Keratinocyte (primary cell): ENCODE measurements around the gene DDT. TPM values are rescaled to one million over a fixed set of nuclear protein-coding genes. Genes with fewer than 3 reads are reported as not detected.

Experiments
- DNase-seq: peaks from one replicate; pipeline ENCODE4 v3.0.0-alpha.2; 2011; ENCODE audit warnings: low read depth, missing footprints, low spot score
- FAIRE-seq: peaks from 2 replicates; lab custom pipeline; 2011; peaks lifted over from hg19 to GRCh38; lab: Jason Lieb, UNC
- H2AFZ ChIP-seq: 2 replicates; pipeline ENCODE4 v1.6.0; 2012; ENCODE audit warnings: low read length, control low read depth, inconsistent platforms; ENCODE audit not compliant: control insufficient read depth
- H3K27ac ChIP-seq: 2 replicates; pipeline ENCODE4 v1.5.1; 2011; ENCODE audit warnings: low read length; ENCODE audit not compliant: control insufficient read depth, insufficient read depth
- H3K27me3 ChIP-seq: 3 replicates; pipeline ENCODE4 v1.6.0; 2011; ENCODE audit warnings: low read length; ENCODE audit not compliant: control insufficient read depth, insufficient read depth; ENCODE audit errors: extremely low read depth
- H3K36me3 ChIP-seq, 2 experiments: 2 replicates in 1 of 2; 3 replicates in 1 of 2; pipeline ENCODE4 v1.5.1; 2011; ENCODE audit warnings: low read length in 2 of 2, mild to moderate bottlenecking in 1 of 2; ENCODE audit not compliant: control insufficient read depth in 2 of 2, insufficient read depth in 2 of 2; ENCODE audit errors: extremely low read depth in 1 of 2
- H3K4me1 ChIP-seq: 3 replicates; pipeline ENCODE4 v1.5.1; 2011; ENCODE audit warnings: low read length; ENCODE audit not compliant: control insufficient read depth, insufficient read depth; ENCODE audit errors: extremely low read depth
- H3K4me2 ChIP-seq: 3 replicates; pipeline ENCODE4 v1.6.0; 2011; ENCODE audit warnings: low read depth, low read length; ENCODE audit not compliant: control insufficient read depth, insufficient read depth; ENCODE audit errors: extremely low read depth
- H3K4me3 ChIP-seq, 3 experiments: fragments of 200-600 bp in 1 of 3; sonication (generic) in 1 of 3; 2 replicates in 2 of 3; 3 replicates in 1 of 3; pipeline ENCODE4 v1.5.1; 2011 to 2016; ENCODE audit warnings: low read length in 3 of 3, mild to moderate bottlenecking in 3 of 3, control low read depth in 2 of 3, inconsistent platforms in 1 of 3, low read depth in 1 of 3, mixed read lengths in 1 of 3, mixed run types in 1 of 3, moderate library complexity in 1 of 3; ENCODE audit not compliant: control insufficient read depth in 2 of 3, insufficient read depth in 2 of 3; ENCODE audit errors: extremely low read depth in 1 of 3
- H3K79me2 ChIP-seq: 2 replicates; pipeline ENCODE4 v1.6.0; 2012; ENCODE audit warnings: low read length; ENCODE audit not compliant: control insufficient read depth, insufficient read depth
- H3K9ac ChIP-seq: 3 replicates; pipeline ENCODE4 v1.6.0; 2011; ENCODE audit warnings: low read length; ENCODE audit not compliant: control insufficient read depth, insufficient read depth; ENCODE audit errors: extremely low read depth
- H3K9me1 ChIP-seq: 3 replicates; pipeline ENCODE4 v1.6.0; 2011; ENCODE audit warnings: low read length; ENCODE audit not compliant: control insufficient read depth, insufficient read depth; ENCODE audit errors: extremely low read depth
- H3K9me3 ChIP-seq: 2 replicates; pipeline ENCODE4 v1.5.1; 2012; ENCODE audit warnings: low read depth, low read length; ENCODE audit not compliant: control insufficient read depth
- H4K20me1 ChIP-seq: 3 replicates; pipeline ENCODE4 v1.6.0; 2011; ENCODE audit warnings: low read length; ENCODE audit not compliant: control insufficient read depth, insufficient read depth; ENCODE audit errors: extremely low read depth
- EZH2 ChIP-seq: IDR thresholded peaks from one replicate; pipeline ENCODE4 v1.6.1; 2012; ENCODE audit warnings: inconsistent platforms, mild to moderate bottlenecking, low read length, moderate library complexity
- dilution Hi-C: fragments of 300-500 bp; cut with MboI; formaldehyde crosslinking; loops from one replicate; pipeline ENCODE4 v1.7.0; 2020; ENCODE audit warnings: low sequenced_read_pairs; ENCODE audit not compliant: extremely low pct_ligation_motif_present
- polyA plus RNA-seq, 5 experiments: library from polyadenylated mRNA; depleted of rRNA in 3 of 5; stranded (reverse) in 3 of 5; stranded (forward) in 1 of 5; unstranded in 1 of 5; fragments of >200 nt; gene quantifications; 1 replicate in 1 of 5; 2 replicates in 3 of 5; 3 replicates in 1 of 5; pipeline versions ENCODE4 v1.2.1 to v1.2.3, GENCODE V29; 2011 to 2012; ENCODE audit warnings: missing spikeins in 2 of 5, low read depth in 1 of 5, low replicate concordance in 1 of 5
- TF ChIP-seq, protein P1 (sequence below), 3 experiments: IDR thresholded peaks in 1 of 3; conservative IDR thresholded peaks in 1 of 3; optimal IDR thresholded peaks in 1 of 3; 2 replicates in 2 of 3; 3 replicates in 1 of 3; pipeline versions ENCODE3 to v1.5.1; 2011; ENCODE audit warnings: low read length in 3 of 3, mild to moderate bottlenecking in 3 of 3, moderate library complexity in 2 of 3, control low read depth in 1 of 3, inconsistent platforms in 1 of 3; ENCODE audit not compliant: insufficient read depth in 2 of 3; ENCODE audit errors: extremely low read depth in 1 of 3

The DDT gene
- polyA plus RNA-seq, 1 donor (not counting 4 experiments of a cell fraction or from before 2014, with no cell fraction given): 151 TPM

DNA sequence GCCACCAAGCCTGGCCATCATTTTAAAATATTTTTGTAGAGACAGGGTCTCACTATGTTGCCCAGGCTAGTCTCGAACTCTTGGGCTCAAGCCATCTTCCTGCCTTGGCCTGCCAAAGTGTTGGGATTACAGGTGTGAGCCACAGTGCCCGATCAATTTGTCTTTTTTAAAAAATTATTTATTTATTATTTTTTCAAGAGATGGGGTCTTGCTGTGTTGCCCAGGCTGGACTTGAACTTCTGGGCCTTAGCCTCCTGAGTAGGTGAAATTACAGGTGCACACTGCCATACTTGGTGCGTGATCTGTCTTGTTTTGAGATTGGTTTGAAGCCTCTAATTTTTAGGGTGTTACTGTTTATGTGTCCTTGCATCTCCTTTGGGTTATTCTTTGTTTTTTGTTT lies 47.1 kb upstream of the DDT start:
- Histone ChIP-seq H2AFZ (no peak overlapping the region), H3K36me3 (peaks cover 0 to 1% of the 10 kb centered on the region in 2 experiments), H3K27me3 (no peaks in the 10 kb centered on the region), H3K79me2 (peaks cover 45% of the 10 kb centered on the region), H4K20me1 (no peaks in the 10 kb centered on the region), H3K4me3 (no peak overlapping the region), H3K27ac (no peak overlapping the region), H3K4me2 (no peak overlapping the region), H3K9me3 (no peaks in the 10 kb centered on the region), H3K9ac (no peak overlapping the region), H3K9me1 (no peaks in the 10 kb centered on the region), H3K4me1 (peaks cover 3% of the 10 kb centered on the region)
- dilution Hi-C loops: no loop called here
- FAIRE-seq (no peak), DNase-seq (no peak)
- no peak for TF ChIP-seq EZH2
- TF ChIP-seq, protein P1, sequence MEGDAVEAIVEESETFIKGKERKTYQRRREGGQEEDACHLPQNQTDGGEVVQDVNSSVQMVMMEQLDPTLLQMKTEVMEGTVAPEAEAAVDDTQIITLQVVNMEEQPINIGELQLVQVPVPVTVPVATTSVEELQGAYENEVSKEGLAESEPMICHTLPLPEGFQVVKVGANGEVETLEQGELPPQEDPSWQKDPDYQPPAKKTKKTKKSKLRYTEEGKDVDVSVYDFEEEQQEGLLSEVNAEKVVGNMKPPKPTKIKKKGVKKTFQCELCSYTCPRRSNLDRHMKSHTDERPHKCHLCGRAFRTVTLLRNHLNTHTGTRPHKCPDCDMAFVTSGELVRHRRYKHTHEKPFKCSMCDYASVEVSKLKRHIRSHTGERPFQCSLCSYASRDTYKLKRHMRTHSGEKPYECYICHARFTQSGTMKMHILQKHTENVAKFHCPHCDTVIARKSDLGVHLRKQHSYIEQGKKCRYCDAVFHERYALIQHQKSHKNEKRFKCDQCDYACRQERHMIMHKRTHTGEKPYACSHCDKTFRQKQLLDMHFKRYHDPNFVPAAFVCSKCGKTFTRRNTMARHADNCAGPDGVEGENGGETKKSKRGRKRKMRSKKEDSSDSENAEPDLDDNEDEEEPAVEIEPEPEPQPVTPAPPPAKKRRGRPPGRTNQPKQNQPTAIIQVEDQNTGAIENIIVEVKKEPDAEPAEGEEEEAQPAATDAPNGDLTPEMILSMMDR (optimal IDR thresholded peaks at IDR 0.05 in 1 of 3, IDR thresholded peaks at IDR 0.05 in 1 of 3, conservative IDR thresholded peaks at IDR 0.05 in 1 of 3; ENCODE audit: extremely low read depth in 1 of 3, insufficient read depth in 2 of 3, low read length in 3 of 3): no peak

DNA sequence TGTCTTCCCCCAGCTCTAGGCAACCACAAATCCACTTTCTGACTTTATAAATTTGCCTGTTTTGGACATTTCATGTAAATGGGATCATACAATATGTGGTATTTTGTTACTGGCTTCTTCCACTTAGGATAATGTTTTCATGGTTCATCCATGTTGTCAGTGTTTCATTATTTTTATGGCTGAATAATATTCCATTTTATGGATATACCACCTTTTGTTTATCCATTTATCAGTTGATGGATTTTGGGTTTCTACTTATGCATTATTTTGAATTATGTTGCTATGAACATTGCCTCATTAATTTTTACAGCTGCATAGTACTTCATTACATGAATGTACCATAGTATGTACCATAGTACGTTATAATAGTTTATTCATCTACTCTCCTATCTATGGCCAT lies 41.9 kb upstream of the DDT start:
- Histone ChIP-seq H3K9ac (no peak overlapping the region), H3K27ac (no peak overlapping the region), H3K9me3 (no peaks in the 10 kb centered on the region), H4K20me1 (no peaks in the 10 kb centered on the region), H3K36me3 (no peaks in the 10 kb centered on the region), H3K4me3 (no peak overlapping the region), H3K27me3 (no peaks in the 10 kb centered on the region), H3K4me2 (no peak overlapping the region), H3K4me1 (no peaks in the 10 kb centered on the region), H3K9me1 (no peaks in the 10 kb centered on the region), H2AFZ (no peak overlapping the region), H3K79me2 (peaks cover 68% of the 10 kb centered on the region)
- dilution Hi-C loops: no loop called here
- TF ChIP-seq EZH2: no peak
- TF ChIP-seq, protein P1 (optimal IDR thresholded peaks at IDR 0.05 in 1 of 3, IDR thresholded peaks at IDR 0.05 in 1 of 3, conservative IDR thresholded peaks at IDR 0.05 in 1 of 3; ENCODE audit: extremely low read depth in 1 of 3, insufficient read depth in 2 of 3, low read length in 3 of 3): no peak
- FAIRE-seq: no peak
- DNase-seq: no peak
